ENCODE measurements around the gene NCKAP5L. TPM values are rescaled to one million over a fixed set of nuclear protein-coding genes. Genes with fewer than 3 reads are reported as not detected.

The NCKAP5L gene
- polyA plus RNA-seq, 2 of the 4 experiments (the other 2 are of a cell fraction), result 3.0 to 8.5 TPM

- TF ChIP-seq CHD2 (IDR thresholded peaks at IDR 0.05; ENCODE audit: low read length, partially characterized antibody) (no peak), KDM1A (IDR thresholded peaks at IDR 0.05; ENCODE audit: low read depth) (no peak), NPAS2 (CRISPR knock-in tag; IDR thresholded peaks at IDR 0.05; ENCODE audit: borderline replicate concordance) (no peak), HOXA7 (CRISPR knock-in tag; IDR thresholded peaks at IDR 0.05) (no peak)
Observed at GRCh38 chr12:49811961-49812401, 16.2 kb downstream of the NCKAP5L start (continued).

- H3K27ac ChIP-seq, result no peak overlapping the region
- H3K4me1 ChIP-seq, result no peaks in the 10 kb centered on the region
- ATAC-seq, result peak in 1 of 2 experiments; percentile 39; a peak in 2 of 6 replicates
- H3K4me2 ChIP-seq, result no peak overlapping the region
- WGBS (ENCODE audit: missing lambda C conversion rate), result 84% methylated on average over 5 of the region's 5 CpGs
- no peak for DNase-seq (ENCODE audit: low read depth in 1 of 2, low spot score in 1 of 2)
- no peak for FAIRE-seq
- no peaks in the 10 kb centered on the region for H3K9me3 ChIP-seq
- TF ChIP-seq MAX (IDR thresholded peaks at IDR 0.05) (no peak), NPAS2 (CRISPR knock-in tag; IDR thresholded peaks at IDR 0.05; ENCODE audit: borderline replicate concordance) (no peak), ZSCAN20 (CRISPR knock-in tag; IDR thresholded peaks at IDR 0.05) (no peak), EHF (CRISPR knock-in tag; IDR thresholded peaks at IDR 0.05) (no peak), CBX2 (IDR thresholded peaks at IDR 0.05; ENCODE audit: borderline replicate concordance, low read depth) (no peak), POLR2AphosphoS2 (conservative IDR thresholded peaks at IDR 0.05; ENCODE audit: low read length) (no peak), RFX5 (IDR thresholded peaks at IDR 0.05) (no peak), EP300 (IDR thresholded peaks at IDR 0.05) (no peak), E2F6 (IDR thresholded peaks at IDR 0.05; ENCODE audit: borderline replicate concordance, low read depth) (no peak), MAZ (IDR thresholded peaks at IDR 0.05; ENCODE audit: borderline replicate concordance, low read depth, low read length) (no peak), RARB (CRISPR knock-in tag; IDR thresholded peaks at IDR 0.05) (no peak), ZC3H11A (IDR thresholded peaks at IDR 0.05) (no peak), KDM1A (IDR thresholded peaks at IDR 0.05; ENCODE audit: low read depth) (no peak), PBX3 (IDR thresholded peaks at IDR 0.05) (no peak), PHF8 (IDR thresholded peaks at IDR 0.05; ENCODE audit: borderline replicate concordance, low read depth) (no peak), SREBF2 (IDR thresholded peaks at IDR 0.05) (no peak), JUNB (IDR thresholded peaks at IDR 0.05) (no peak)
- ChIA-PET CTCF (interaction anchor here (0.6 to 2.2 kb wide), 9 partner anchors 8 to 156 kb away, joined by 3 to 7 read pairs (median 4); no protein-coding TSS in a partner anchor), POLR2A (interaction anchor here (0.9 to 1.3 kb wide), 3 partner anchors 9 to 70 kb away, joined by 3 to 4 read pairs (median 4); partner anchors contain the start of genes NCKAP5L and TMBIM6)
- H3K4me3 ChIP-seq, result no peak overlapping the region
Observed at GRCh38 chr12:49811136-49811535, 17.1 kb downstream of the NCKAP5L start.

GRCh38 chr12:49809906-49810389 lies 18.3 kb downstream of the NCKAP5L start:
- H3K9me3 ChIP-seq, result no peaks in the 10 kb centered on the region
- ChIA-PET POLR2A (interaction anchor here (0.9 to 1.3 kb wide), 3 partner anchors 10 to 69 kb away, joined by 3 to 4 read pairs (median 4); partner anchors contain the start of genes NCKAP5L and TMBIM6), CTCF (interaction anchor here (0.8 to 2.2 kb wide), 5 partner anchors 11 to 32 kb away, joined by 3 to 9 read pairs (median 4); no protein-coding TSS in a partner anchor)
- no peak for DNase-seq (ENCODE audit: low read depth in 1 of 2, low spot score in 1 of 2)
- no peak overlapping the region for H3K4me2 ChIP-seq
- no peak for ATAC-seq
- FAIRE-seq, result no peak
- H3K4me3 ChIP-seq, result no peak overlapping the region
- no peaks in the 10 kb centered on the region for H3K4me1 ChIP-seq
- no peak for TF ChIP-seq NR3C1 (IDR thresholded peaks at IDR 0.05)
- no peak for TF ChIP-seq HEYL (CRISPR knock-in tag; IDR thresholded peaks at IDR 0.05)
- TF ChIP-seq BHLHE40 (IDR thresholded peaks at IDR 0.05; ENCODE audit: low read depth, low read length), result no peak
- no peak for TF ChIP-seq SMC3 (IDR thresholded peaks at IDR 0.05)
- no peak for TF ChIP-seq ZFP36 (IDR thresholded peaks at IDR 0.05; ENCODE audit: borderline replicate concordance, partially characterized antibody)
- TF ChIP-seq HOXA7 (CRISPR knock-in tag; IDR thresholded peaks at IDR 0.05), result no peak
- TF ChIP-seq HOXB13 (CRISPR knock-in tag; IDR thresholded peaks at IDR 0.05; ENCODE audit: low read depth), result no peak
- TF ChIP-seq POLR2AphosphoS2 (conservative IDR thresholded peaks at IDR 0.05; ENCODE audit: low read length), result no peak
- TF ChIP-seq HOXB5 (CRISPR knock-in tag; IDR thresholded peaks at IDR 0.05), result no peak
- no peak for TF ChIP-seq FOSB (CRISPR knock-in tag; IDR thresholded peaks at IDR 0.05)
- TF ChIP-seq BCL3 (IDR thresholded peaks at IDR 0.05), result no peak
- no peak for TF ChIP-seq GATA3 (IDR thresholded peaks at IDR 0.05; ENCODE audit: borderline replicate concordance)
- 91% methylated on average over 9 of the region's 9 CpGs for WGBS (ENCODE audit: missing lambda C conversion rate)
- H3K27ac ChIP-seq, result no peak overlapping the region

Data from A549 (cell line).